GM10847 (cell line): ENCODE measurements around the gene NINL.

Source experiments
- POLR2A ChIP-seq: IDR thresholded peaks from 2 replicates; pipeline ENCODE4 v1.6.1; 2011; ENCODE audit not compliant: insufficient read length; ENCODE audit errors: extremely low read depth

The NINL gene

GRCh38 chr20:25476106-25477013 lies 109.0 kb downstream of the NINL start:
- no peak for TF ChIP-seq POLR2A

- TF ChIP-seq POLR2A, result no peak
Observed at GRCh38 chr20:25471020-25471419, 114.3 kb downstream of the NINL start.

- no peak for TF ChIP-seq POLR2A
Observed at GRCh38 chr20:25470045-25470444, 115.3 kb downstream of the NINL start.

GRCh38 chr20:25469558-25469957 lies 115.8 kb downstream of the NINL start:
- no peak for TF ChIP-seq POLR2A

- TF ChIP-seq POLR2A, result no peak
Observed at GRCh38 chr20:25468126-25469075, 116.9 kb downstream of the NINL start.

GRCh38 chr20:25467441-25467840 lies 117.9 kb downstream of the NINL start:
- TF ChIP-seq POLR2A, result no peak

GRCh38 chr20:25466846-25467245 lies 118.5 kb downstream of the NINL start:
- no peak for TF ChIP-seq POLR2A

GRCh38 chr20:25465243-25466135 lies 119.8 kb downstream of the NINL start:
- TF ChIP-seq POLR2A, result no peak

GRCh38 chr20:25464501-25465242 lies 120.7 kb downstream of the NINL start:
- no peak for TF ChIP-seq POLR2A

GRCh38 chr20:25461786-25462545 lies 123.4 kb downstream of the NINL start:
- TF ChIP-seq POLR2A, result no peak

- TF ChIP-seq POLR2A, result no peak
Observed at GRCh38 chr20:25461281-25461650, 124.1 kb downstream of the NINL start.

GRCh38 chr20:25460566-25461280 lies 124.6 kb downstream of the NINL start:
- no peak for TF ChIP-seq POLR2A
